Fibroblast of lung (primary cell): ENCODE data around the gene CNTN4.

Experiments
- CTCF ChIP-seq, 2 donors: IDR thresholded peaks in 1 of 2; conservative IDR thresholded peaks in 1 of 2; 1 replicate in 1 of 2; 2 replicates in 1 of 2; pipeline ENCODE4 v1.5.1; 2011 to 2012; ENCODE audit warnings: low read length in 2 of 2, control low read depth in 1 of 2, inconsistent platforms in 1 of 2, low read depth in 1 of 2, mild to moderate bottlenecking in 1 of 2
- EZH2 ChIP-seq: IDR thresholded peaks from 2 replicates; pipeline ENCODE4 v1.5.1; 2012; ENCODE audit warnings: low read length, control low read depth, mild to moderate bottlenecking; ENCODE audit errors: missing control alignments

- TF ChIP-seq CTCF (conservative IDR thresholded peaks at IDR 0.05 in 1 of 2, IDR thresholded peaks at IDR 0.05 in 1 of 2; ENCODE audit: low read depth in 1 of 2, low read length in 2 of 2) (no peak), EZH2 (no peak)
These were observed 674.1 kb downstream of the CNTN4 start for GRCh38 chr3:2772803-2773202.
